ENCODE measurements around the gene SEMA3C. TPM values are rescaled to one million over a fixed set of nuclear protein-coding genes. Genes with fewer than 3 reads are reported as not detected.

The SEMA3C gene
- polyA plus RNA-seq, 1 donor from 2014 or later = 386 TPM

GRCh38 chr7:80839855-80840254 is 79.0 kb downstream of the SEMA3C start:
- Histone ChIP-seq H3K9ac (ENCODE audit: low read length) (no peak overlapping the region), H3K27ac (ENCODE audit: low read length) (no peak overlapping the region), H2AFZ (ENCODE audit: low read depth, low read length) (no peak overlapping the region), H3K36me3 (ENCODE audit: insufficient read depth, low read length) (peaks cover 5% of the 10 kb centered on the region), H3K27me3 (ENCODE audit: insufficient read depth, low read depth, low read length) (no peaks in the 10 kb centered on the region), H4K20me1 (ENCODE audit: insufficient read depth) (no peaks in the 10 kb centered on the region), H3F3A (ENCODE audit: insufficient read depth, low read length, poor library complexity, severe bottlenecking) (no peaks in the 10 kb centered on the region), H3K4me3 (ENCODE audit: low read length) (no peak overlapping the region), H3K9me2 (ENCODE audit: insufficient read depth, low read length) (no peaks in the 10 kb centered on the region), H3K4me2 (ENCODE audit: low read length) (no peak overlapping the region), H3K9me3 (ENCODE audit: low read length) (no peaks in the 10 kb centered on the region), H3K79me2 (replicated peaks; ENCODE audit: insufficient read depth, low read length) (peaks cover 35% of the 10 kb centered on the region)
- no peak for TF ChIP-seq TAF1 (IDR thresholded peaks at IDR 0.05; ENCODE audit: low read depth)
- no peak for TF ChIP-seq POLR2AphosphoS5 (IDR thresholded peaks at IDR 0.05)
- TF ChIP-seq CTCF (IDR thresholded peaks at IDR 0.05; ENCODE audit: poor library complexity, severe bottlenecking) = no peak
- TF ChIP-seq SMC3 (conservative IDR thresholded peaks at IDR 0.05; ENCODE audit: poor library complexity) = no peak
- TF ChIP-seq EZH2 (IDR thresholded peaks at IDR 0.05; ENCODE audit: borderline replicate concordance, insufficient read depth, low read length, poor library complexity, severe bottlenecking) = no peak
- TF ChIP-seq MXI1 (conservative IDR thresholded peaks at IDR 0.05; ENCODE audit: poor library complexity, severe bottlenecking) = no peak
- TF ChIP-seq RAD21 (conservative IDR thresholded peaks at IDR 0.05) = no peak
- no peak for TF ChIP-seq EP300 (conservative IDR thresholded peaks at IDR 0.05; ENCODE audit: poor library complexity, severe bottlenecking)
- no peak for TF ChIP-seq REST (IDR thresholded peaks at IDR 0.05; ENCODE audit: borderline replicate concordance)

GRCh38 chr7:80838643-80839042 is 80.2 kb downstream of the SEMA3C start:
- no peaks in the 10 kb centered on the region for H3K9me3 ChIP-seq (ENCODE audit: low read length)
- no peak overlapping the region for H3K9ac ChIP-seq (ENCODE audit: low read length)
- H3K79me2 ChIP-seq (replicated peaks; ENCODE audit: insufficient read depth, low read length) = peaks cover 28% of the 10 kb centered on the region

GRCh38 chr7:80837345-80837744 is 81.5 kb downstream of the SEMA3C start:
- H3K9ac ChIP-seq (ENCODE audit: low read length) = no peak overlapping the region
- H3F3A ChIP-seq (ENCODE audit: insufficient read depth, low read length, poor library complexity, severe bottlenecking) = no peaks in the 10 kb centered on the region
- no peaks in the 10 kb centered on the region for H3K36me3 ChIP-seq (ENCODE audit: insufficient read depth, low read length)
- no peaks in the 10 kb centered on the region for H3K27me3 ChIP-seq (ENCODE audit: insufficient read depth, low read depth, low read length)
- H3K9me3 ChIP-seq (ENCODE audit: low read length) = no peaks in the 10 kb centered on the region
- TF ChIP-seq SMC3 (conservative IDR thresholded peaks at IDR 0.05; ENCODE audit: poor library complexity) (no peak), REST (IDR thresholded peaks at IDR 0.05; ENCODE audit: borderline replicate concordance) (no peak)
- no peak overlapping the region for H3K27ac ChIP-seq (ENCODE audit: low read length)
- H4K20me1 ChIP-seq (ENCODE audit: insufficient read depth) = no peaks in the 10 kb centered on the region
- peaks cover 24% of the 10 kb centered on the region for H3K79me2 ChIP-seq (replicated peaks; ENCODE audit: insufficient read depth, low read length)
- no peak overlapping the region for H2AFZ ChIP-seq (ENCODE audit: low read depth, low read length)
- H3K9me2 ChIP-seq (ENCODE audit: insufficient read depth, low read length) = no peaks in the 10 kb centered on the region
- no peak overlapping the region for H3K4me3 ChIP-seq (ENCODE audit: low read length)
- H3K4me2 ChIP-seq (ENCODE audit: low read length) = no peak overlapping the region

More at GRCh38 chr7:80838643-80839042, 80.2 kb downstream of the SEMA3C start:
- Histone ChIP-seq H2AFZ (ENCODE audit: low read depth, low read length) (no peak overlapping the region), H4K20me1 (ENCODE audit: insufficient read depth) (no peaks in the 10 kb centered on the region), H3K36me3 (ENCODE audit: insufficient read depth, low read length) (no peaks in the 10 kb centered on the region), H3F3A (ENCODE audit: insufficient read depth, low read length, poor library complexity, severe bottlenecking) (no peaks in the 10 kb centered on the region), H3K4me3 (ENCODE audit: low read length) (no peak overlapping the region), H3K4me2 (ENCODE audit: low read length) (no peak overlapping the region), H3K9me2 (ENCODE audit: insufficient read depth, low read length) (no peaks in the 10 kb centered on the region), H3K27ac (ENCODE audit: low read length) (no peak overlapping the region), H3K27me3 (ENCODE audit: insufficient read depth, low read depth, low read length) (no peaks in the 10 kb centered on the region)
- TF ChIP-seq RAD21 (conservative IDR thresholded peaks at IDR 0.05) = no peak
- no peak for TF ChIP-seq TAF1 (IDR thresholded peaks at IDR 0.05; ENCODE audit: low read depth)

All from neural cell (in vitro differentiated cells).